GM21423 (cell line): ENCODE results near the gene UBQLN3.

Experiments
- ATAC-seq: cut with Tn5 transposase; IDR thresholded peaks from one replicate; pipeline ENCODE4 v1.9.1; 2021; ENCODE audit warnings: mild to moderate bottlenecking, moderate library complexity; ENCODE audit not compliant: unreplicated experiment

The UBQLN3 gene

GRCh38 chr11:5509803-5510202 is at the start of gene UBQLN3:
Gene UBQLN3, minus strand, starts transcription at chr11:5509957. Its CDS starts 399 bp downstream, at chr11:5509558.
- no peak for ATAC-seq

- ATAC-seq: no peak
Measured at GRCh38 chr11:5557751-5558150, 48.0 kb upstream of the UBQLN3 start.

GRCh38 chr11:5556596-5557188 is 46.9 kb upstream of the UBQLN3 start:
- no peak for ATAC-seq

GRCh38 chr11:5553343-5553742 is 43.6 kb upstream of the UBQLN3 start:
- no peak for ATAC-seq

- peak; percentile 34 for ATAC-seq
Measured at GRCh38 chr11:5550440-5551095, 40.8 kb upstream of the UBQLN3 start.

GRCh38 chr11:5548440-5548839 is 38.7 kb upstream of the UBQLN3 start, which contains the start of gene OR52H1:
Gene OR52H1, minus strand, starts transcription at chr11:5548540. Its CDS starts 3,035 bp downstream, at chr11:5545505.
- peak; percentile 7 for ATAC-seq

- peak; percentile 91 for ATAC-seq
Measured at GRCh38 chr11:5547982-5548381, 38.2 kb upstream of the UBQLN3 start.

GRCh38 chr11:5546457-5546856 is 36.7 kb upstream of the UBQLN3 start:
- no peak for ATAC-seq

- no peak for ATAC-seq
Measured at GRCh38 chr11:5541427-5541826, 31.7 kb upstream of the UBQLN3 start.

- no peak for ATAC-seq
Measured at GRCh38 chr11:5536482-5536881, 26.7 kb upstream of the UBQLN3 start.

- ATAC-seq: no peak
Measured at GRCh38 chr11:5534046-5534445, 24.3 kb upstream of the UBQLN3 start.

- ATAC-seq: no peak
Measured at GRCh38 chr11:5531053-5531831, 21.5 kb upstream of the UBQLN3 start.

GRCh38 chr11:5528495-5528894 is 18.7 kb upstream of the UBQLN3 start:
- no peak for ATAC-seq

GRCh38 chr11:5527716-5528115 is 18.0 kb upstream of the UBQLN3 start:
- ATAC-seq: no peak

- ATAC-seq: no peak
Measured at GRCh38 chr11:5524756-5525155, 15.0 kb upstream of the UBQLN3 start.

- ATAC-seq: no peak
Measured at GRCh38 chr11:5522308-5522707, 12.6 kb upstream of the UBQLN3 start.

- no peak for ATAC-seq
Measured at GRCh38 chr11:5521540-5521939, 11.8 kb upstream of the UBQLN3 start.

GRCh38 chr11:5516599-5516998 is 6.8 kb upstream of the UBQLN3 start, which contains the start of gene UBQLNL:
Gene UBQLNL, minus strand, starts transcription at chr11:5516699. Its CDS starts 258 bp downstream, at chr11:5516441.
- no peak for ATAC-seq

GRCh38 chr11:5514841-5515240 is 5.1 kb upstream of the UBQLN3 start:
- ATAC-seq: no peak

- ATAC-seq: no peak
Measured at GRCh38 chr11:5508605-5509004, 1.2 kb downstream of the UBQLN3 start.

- ATAC-seq: no peak
Measured at GRCh38 chr11:5507933-5508305, 1.8 kb downstream of the UBQLN3 start.
